EL (cell line): ENCODE data around the gene A1CF.
A peak's percentile ranks its signal among the peaks of the same experiment; 100 is the strongest.
"Not testable (repeated sequence)": the region's sequence is repeated elsewhere in the genome, so short reads cannot be mapped to it uniquely, and the experiment has no call there.

ENCODE experiments used
- DNase-seq: peaks from one replicate; pipeline ENCODE4 v3.0.0-alpha.2; 2016

Gene A1CF

GRCh38 chr10:50787962-50788361 is 97.5 kb downstream of the A1CF start:
- not testable (repeated sequence) for DNase-seq

GRCh38 chr10:50782017-50782416 is 103.4 kb downstream of the A1CF start:
- DNase-seq = not testable (repeated sequence)

GRCh38 chr10:50780036-50780435 is 105.4 kb downstream of the A1CF start:
- DNase-seq = peak; percentile 25

GRCh38 chr10:50774868-50775267 is 110.6 kb downstream of the A1CF start:
- DNase-seq = not testable (repeated sequence)

GRCh38 chr10:50772042-50772441 is 113.4 kb downstream of the A1CF start:
- not testable (repeated sequence) for DNase-seq

- DNase-seq = peak; percentile 80
These were observed 118.5 kb downstream of the A1CF start for GRCh38 chr10:50766774-50767513.
